Epithelial cell of prostate (primary cell): ENCODE results near the gene PATJ.
"Not testable (repeated sequence)": the region's sequence is repeated elsewhere in the genome, so short reads cannot be mapped to it uniquely, and the experiment has no call there.

Source experiments
- DNase-seq: peaks from one replicate; pipeline ENCODE4 v3.0.0-alpha.2; 2011; ENCODE audit warnings: low read depth, low spot score
- H3K27ac ChIP-seq: fragments of 450-650 bp; 2 replicates; pipeline ENCODE4 v1.5.1; 2017; ENCODE audit warnings: mild to moderate bottlenecking

Gene PATJ

DNA sequence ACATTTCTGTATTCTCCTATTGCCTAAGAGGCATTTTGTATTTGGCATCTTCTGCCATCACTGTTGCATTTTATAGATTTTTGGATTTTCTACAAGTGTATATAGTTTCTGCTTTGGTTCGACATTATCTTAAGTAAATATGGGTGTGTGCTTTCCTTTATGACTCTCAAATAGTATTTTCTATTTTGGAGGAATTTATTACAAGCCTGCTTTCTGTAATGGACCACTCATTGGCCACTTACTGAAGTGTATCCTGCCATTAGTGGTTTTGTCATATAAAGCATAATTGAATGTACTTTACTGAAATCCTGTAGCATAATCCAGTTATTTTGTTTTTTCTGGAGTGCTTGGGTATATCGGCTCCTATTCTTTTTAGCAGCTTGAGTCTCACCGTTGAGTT is 184.3 kb downstream of the PATJ start:
- no peak for DNase-seq
- H3K27ac ChIP-seq: no peak overlapping the region

- no peak for DNase-seq
- no peak overlapping the region for H3K27ac ChIP-seq
These were observed 187.9 kb downstream of the PATJ start for GRCh38 chr1:61930116-61930645.

GRCh38 chr1:61931587-61932279 is 189.5 kb downstream of the PATJ start:
- H3K27ac ChIP-seq: peak overlapping the region; percentile 28
- no peak for DNase-seq

GRCh38 chr1:61935516-61935915 is 193.2 kb downstream of the PATJ start:
- no peak for DNase-seq

GRCh38 chr1:61936839-61937238 is 194.6 kb downstream of the PATJ start:
- DNase-seq: no peak
- no peak overlapping the region for H3K27ac ChIP-seq

More at GRCh38 chr1:61935516-61935915, 193.2 kb downstream of the PATJ start:
- H3K27ac ChIP-seq: no peak overlapping the region

DNA sequence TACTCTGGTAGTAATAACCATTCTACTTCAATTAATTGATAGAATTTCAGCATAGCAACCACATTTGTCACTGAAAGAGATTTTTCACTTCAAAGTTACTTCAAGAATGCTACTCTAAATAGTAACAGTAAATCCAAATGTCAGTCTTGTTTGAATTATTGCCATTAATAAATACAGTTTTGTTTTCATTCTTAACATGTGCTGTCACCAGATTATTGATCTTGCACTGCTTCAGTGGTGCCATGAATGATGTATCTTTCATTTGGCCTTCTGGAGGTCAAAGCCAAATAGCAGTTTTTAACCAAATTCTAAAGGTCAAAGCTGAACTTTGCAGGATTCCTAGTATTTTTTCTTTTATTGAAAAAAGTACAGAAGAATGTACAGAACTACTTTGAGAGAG is 199.5 kb downstream of the PATJ start:
- DNase-seq: no peak
- H3K27ac ChIP-seq: no peak overlapping the region

GRCh38 chr1:61942856-61943255 is 200.6 kb downstream of the PATJ start:
- DNase-seq: no peak

GRCh38 chr1:61948685-61949084 is 206.4 kb downstream of the PATJ start:
- not testable (repeated sequence) for DNase-seq, H3K27ac ChIP-seq

More at GRCh38 chr1:61942856-61943255, 200.6 kb downstream of the PATJ start:
- H3K27ac ChIP-seq: no peak overlapping the region

- no peak for DNase-seq
- no peak overlapping the region for H3K27ac ChIP-seq
These were observed 208.1 kb downstream of the PATJ start for GRCh38 chr1:61950418-61950817.

DNA sequence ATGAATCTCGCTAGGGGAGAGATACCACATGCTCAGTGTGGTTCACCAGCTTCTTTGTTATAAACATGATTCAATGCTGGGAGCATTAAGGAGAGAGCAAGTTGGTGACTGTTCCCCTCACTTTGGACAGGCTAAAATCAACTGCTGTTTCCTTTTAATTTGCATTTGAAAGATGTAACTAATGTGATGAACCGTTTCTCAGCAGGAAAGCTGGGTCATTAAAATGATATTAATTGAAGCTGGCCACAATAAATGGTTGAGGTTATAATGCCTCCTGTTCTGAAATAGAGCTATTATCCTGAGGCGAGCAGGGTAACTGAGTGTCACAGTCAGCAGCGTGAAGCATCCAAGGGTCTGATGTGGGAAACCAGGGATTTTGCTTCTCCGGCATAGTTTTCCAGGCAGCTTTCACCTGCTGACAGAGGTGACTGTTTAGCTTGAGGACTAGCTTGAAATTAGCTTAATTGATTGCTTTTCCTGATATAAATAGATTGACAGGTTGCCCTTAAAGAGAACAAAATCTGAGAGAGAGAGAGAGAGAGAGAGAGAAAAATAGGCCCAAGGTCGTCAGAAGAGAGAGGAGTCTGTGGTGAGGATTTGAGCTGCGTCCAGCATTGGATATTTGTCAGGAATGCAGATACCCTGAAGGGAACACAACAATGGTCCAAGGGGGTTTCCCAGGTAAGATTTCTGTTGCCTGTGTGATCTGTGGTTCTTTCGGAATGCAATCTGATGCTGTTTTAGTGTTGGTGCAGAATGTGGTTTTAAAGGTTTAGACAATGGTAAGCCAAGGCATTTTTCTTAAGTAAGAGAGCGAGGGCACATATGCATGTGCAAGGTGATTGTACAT is 209.7 kb downstream of the PATJ start:
- peak; percentile 48 for DNase-seq
- H3K27ac ChIP-seq: peak overlapping the region; percentile 14

GRCh38 chr1:61952675-61953074 is 210.4 kb downstream of the PATJ start:
- DNase-seq: no peak
- no peak overlapping the region for H3K27ac ChIP-seq

DNA sequence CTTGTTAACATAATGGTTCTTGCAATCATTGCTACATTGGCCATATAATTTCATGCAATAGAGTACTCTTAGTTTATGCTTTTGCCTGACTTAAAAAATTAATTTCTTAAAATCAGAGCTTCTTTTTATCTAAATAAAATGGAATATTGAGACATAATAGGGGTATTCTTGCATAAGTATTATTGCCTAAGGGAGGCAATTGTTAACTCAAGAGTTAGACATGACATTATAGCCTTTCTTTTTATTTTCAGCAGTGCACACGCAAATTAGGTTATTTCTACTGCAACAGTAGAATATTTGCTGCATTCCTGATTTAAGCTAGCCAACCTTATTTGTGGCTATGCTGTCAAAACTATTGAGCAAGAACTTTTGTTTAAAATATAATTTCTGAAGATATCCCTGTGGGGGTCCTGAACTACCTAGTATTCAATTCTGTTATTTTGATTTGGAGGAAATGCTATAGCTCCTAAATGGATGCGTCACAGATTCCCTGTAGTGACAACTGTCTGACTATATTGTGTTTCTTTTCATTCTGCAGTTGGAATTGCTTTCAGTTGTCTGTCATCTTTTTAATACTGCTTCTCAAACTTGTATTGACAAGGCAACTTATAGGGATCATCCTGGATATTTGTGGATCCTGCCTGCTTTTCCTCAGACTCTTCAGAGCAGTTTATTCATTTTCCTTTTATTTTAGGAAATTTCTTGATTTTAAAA is 211.0 kb downstream of the PATJ start:
- no peak overlapping the region for H3K27ac ChIP-seq
- no peak for DNase-seq

GRCh38 chr1:61953790-61954150 is 211.5 kb downstream of the PATJ start:
- no peak for DNase-seq
- no peak overlapping the region for H3K27ac ChIP-seq

DNA sequence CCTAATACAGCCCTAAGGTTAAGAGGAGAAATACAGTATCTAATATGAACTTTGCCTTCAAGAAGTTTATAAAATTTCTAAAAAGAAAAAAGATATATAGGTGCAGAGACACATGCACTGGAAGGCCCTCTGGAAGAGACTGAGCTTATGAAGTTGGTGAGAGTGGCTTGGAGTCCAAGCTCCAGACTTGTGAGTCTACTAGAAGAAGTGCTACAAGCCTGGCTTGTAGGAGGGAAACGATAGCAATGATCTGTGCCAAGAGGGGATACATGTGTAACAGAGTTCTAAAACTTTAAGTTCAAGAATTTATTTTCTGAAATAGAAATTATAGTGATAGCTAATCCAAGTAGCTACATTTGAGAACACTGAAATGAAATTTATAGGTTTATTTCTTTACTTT is 213.0 kb downstream of the PATJ start:
- no peak overlapping the region for H3K27ac ChIP-seq
- DNase-seq: no peak

- H3K27ac ChIP-seq: no peak overlapping the region
- DNase-seq: no peak
These were observed 213.9 kb downstream of the PATJ start for GRCh38 chr1:61956016-61956645.

- no peak for DNase-seq
- no peak overlapping the region for H3K27ac ChIP-seq
These were observed 214.5 kb downstream of the PATJ start for GRCh38 chr1:61956784-61957183.

DNA sequence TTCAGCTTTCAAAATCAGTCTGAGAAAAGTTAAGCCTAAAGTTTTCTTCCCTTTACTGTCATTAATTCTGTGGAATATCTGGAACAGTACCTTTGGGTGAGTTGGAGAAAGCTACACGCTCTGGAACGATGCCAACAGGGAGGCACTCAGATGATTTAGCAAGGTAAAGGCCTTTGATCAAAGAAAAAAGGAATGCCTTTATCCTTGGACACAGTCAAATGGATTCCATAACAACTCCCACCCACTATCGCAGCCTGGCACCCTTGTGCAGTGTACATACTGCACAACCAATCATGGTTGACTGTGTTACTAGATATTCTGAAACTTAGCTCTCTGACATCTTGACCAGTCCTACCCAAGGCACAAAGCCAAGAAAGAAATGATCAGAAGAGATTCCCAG is 218.7 kb downstream of the PATJ start:
- DNase-seq: no peak
- H3K27ac ChIP-seq: no peak overlapping the region

DNA sequence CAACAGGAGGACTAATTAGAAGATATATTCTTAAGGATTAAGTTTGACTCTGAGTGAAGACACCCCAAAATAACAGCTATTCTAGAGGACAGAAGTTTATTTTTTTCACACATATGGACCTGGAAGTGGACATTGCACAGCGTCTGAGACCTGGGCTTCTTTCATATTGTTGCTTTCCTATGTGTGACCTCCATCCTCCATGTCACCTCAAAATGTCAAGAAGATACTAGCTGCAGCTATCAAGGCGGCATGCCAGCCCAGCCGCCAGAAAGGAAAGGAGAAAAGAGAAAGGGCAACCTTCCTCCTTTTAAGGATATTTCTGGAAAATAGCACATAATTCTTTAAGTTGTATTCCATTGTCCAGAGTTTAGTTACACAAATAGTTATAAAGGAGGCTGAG is 220.4 kb downstream of the PATJ start:
- H3K27ac ChIP-seq: no peak overlapping the region
- no peak for DNase-seq

DNA sequence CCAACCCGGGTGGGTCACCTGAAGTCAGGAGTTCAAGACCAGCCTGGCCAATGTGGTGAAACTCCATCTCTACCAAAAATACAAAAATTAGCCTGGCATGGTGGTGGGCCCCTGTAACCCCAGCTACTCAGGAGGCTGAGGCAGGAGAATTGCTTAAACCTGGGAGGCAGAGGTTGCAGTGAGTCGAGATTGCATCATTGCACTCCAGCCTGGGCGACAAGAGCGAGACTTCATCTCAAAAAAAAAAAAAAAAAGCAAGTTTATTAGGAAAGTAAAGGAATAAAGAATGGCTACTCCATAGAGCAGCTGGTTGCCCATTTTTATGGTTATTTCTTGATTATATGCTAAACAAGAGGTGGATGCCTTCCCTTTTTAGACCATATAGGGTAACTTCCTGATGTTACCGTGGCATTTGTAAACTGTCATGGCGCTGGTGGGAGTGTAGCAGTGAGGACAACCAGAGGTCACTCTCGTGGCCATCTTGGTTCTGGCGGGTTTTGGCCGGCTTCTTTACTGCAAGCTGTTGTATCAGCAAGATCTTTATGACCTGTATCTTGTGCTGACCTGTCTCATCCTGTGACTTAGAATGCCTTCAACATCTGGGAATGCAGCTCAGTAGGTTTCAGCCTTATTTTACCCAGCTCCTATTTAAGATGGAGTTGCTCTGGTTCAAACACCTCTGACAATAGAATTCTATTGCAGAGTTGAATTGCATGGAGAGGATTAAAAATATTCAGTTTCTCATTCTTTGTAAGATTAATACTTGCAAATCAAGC is 224.4 kb downstream of the PATJ start:
- peak; percentile 22 for DNase-seq
- peak overlapping the region; percentile 51 for H3K27ac ChIP-seq

DNA sequence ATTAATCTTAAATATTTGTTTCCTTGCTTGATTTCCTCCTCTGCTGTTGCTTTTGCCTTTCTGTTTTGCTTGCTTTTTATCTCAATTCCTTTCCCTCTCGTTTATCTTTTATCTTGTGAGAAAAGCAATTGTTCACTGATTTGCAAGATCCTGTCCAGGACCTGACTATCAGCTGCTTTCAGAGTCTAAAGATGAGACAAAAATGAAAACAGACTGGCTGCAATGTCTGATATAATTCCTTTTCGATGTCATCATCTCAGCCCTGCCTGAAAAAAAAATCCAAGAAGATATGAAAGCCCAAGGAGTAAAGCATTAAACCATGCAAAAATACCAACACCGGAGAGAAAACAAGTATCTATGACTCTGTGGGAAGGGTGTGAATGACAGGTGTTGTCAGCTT is 225.5 kb downstream of the PATJ start:
- H3K27ac ChIP-seq: peak overlapping the region; percentile 51
- no peak for DNase-seq
